ENCODE data around the gene SELENOV.

Gene SELENOV

DNA sequence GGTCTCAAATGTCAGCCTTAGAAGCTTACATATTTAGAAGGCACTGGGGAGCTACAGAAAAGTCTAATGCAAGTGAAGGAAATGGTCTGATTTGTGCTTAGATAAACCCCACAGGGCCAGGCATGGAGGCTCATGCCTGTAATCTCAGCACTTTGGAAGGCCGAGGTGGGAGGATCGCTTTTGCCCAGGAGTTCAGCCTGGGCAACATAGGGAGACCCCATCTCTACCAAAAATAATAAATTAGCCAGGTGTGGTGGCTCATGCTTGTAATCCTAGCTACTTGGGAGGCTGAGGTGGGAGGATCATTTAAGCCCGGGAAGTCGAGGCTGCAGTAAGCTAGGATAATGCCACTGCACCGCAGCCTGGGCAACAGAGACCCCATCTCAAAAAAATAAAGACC, 18.9 kb upstream of the SELENOV start:
- no peak for DNase-seq

DNA sequence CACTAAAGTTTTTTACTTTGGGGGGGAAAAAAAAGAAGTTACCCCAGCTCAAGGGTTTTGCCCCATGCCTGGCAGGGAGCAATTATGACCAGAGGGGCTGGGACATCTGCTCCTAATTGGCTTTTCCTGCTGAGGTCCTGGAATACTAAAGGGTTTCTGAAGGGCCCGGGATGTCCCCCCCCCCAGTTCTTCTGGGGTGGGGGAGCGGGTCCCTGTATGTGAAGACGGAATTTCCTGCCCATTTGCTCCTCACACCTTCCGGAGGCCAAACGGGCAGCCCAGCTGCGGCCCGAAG, 17.3 kb upstream of the SELENOV start:
- no peak for DNase-seq

DNA sequence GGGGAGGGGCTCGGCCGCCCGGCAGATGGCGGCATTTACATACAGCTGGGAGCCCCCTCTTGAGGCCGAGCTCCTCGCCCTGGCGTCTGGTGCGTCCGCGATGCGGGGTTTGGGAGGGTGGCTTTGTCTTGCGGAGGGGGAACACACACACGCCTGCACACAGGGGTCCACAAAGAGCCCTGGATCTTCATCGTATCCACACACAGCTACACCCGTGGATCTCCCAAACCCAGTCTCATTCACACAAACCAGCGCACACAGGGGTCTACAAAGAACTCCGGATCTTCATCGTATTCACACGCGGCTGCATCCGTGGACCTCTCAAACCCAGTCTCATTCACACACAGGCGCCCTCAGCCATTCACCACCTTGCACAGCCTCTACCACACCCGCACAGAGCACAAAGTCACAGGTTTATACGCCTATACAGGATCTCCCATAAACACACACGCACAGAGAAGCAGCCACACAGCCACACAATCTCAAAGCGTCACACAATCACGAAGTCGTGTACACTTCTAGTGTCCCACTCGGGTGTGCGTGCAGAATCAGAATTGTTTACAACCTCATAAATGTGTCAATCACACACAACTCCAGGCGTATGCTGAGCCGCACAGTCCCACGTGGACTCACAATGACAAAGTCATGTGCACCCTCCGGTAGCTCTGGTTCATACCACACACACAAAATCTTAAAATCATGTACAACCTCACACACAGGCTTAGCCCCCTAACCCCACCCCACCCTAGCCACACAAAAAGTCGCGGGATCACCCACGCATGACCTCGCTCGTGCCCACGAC, 16.7 kb upstream of the SELENOV start:
- peak; percentile 92 to 95 (median 93) for DNase-seq

DNA sequence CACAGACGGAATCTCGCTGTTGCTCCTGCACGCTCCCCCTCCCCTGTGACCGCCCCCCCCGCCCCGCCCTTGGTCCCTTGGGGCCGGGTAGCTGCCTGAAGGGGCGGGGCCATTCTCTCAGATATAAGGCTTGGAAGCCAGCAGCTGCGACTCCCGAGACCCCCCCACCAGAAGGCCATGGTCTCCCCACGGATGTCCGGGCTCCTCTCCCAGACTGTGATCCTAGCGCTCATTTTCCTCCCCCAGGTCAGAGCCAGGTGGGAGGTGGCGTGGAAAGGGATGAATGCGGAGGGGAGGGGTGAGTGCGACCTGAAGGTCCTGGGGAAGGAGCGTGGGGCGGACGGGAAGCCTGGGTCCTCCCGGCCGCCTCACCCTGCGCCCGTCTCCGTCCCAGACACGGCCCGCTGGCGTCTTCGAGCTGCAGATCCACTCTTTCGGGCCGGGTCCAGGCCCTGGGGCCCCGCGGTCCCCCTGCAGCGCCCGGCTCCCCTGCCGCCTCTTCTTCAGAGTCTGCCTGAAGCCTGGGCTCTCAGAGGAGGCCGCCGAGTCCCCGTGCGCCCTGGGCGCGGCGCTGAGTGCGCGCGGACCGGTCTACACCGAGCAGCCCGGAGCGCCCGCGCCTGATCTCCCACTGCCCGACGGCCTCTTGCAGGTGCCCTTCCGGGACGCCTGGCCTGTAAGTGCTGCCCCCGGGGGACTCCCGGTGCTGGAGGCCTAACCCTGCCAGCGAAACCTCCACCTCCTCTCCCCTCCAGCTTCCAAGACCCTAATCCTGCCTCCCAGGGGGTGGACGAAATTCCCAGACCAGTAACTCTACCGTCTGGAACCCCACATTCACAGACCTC, 15.9 kb upstream of the SELENOV start, which contains the start of gene DLL3:
Gene DLL3 (plus strand): TSS at position 150 of the 845 bp plus-strand sequence. CDS start 28 bp downstream, at position 178.
- DNase-seq = peak; percentile 84 to 90 (median 88)

DNA sequence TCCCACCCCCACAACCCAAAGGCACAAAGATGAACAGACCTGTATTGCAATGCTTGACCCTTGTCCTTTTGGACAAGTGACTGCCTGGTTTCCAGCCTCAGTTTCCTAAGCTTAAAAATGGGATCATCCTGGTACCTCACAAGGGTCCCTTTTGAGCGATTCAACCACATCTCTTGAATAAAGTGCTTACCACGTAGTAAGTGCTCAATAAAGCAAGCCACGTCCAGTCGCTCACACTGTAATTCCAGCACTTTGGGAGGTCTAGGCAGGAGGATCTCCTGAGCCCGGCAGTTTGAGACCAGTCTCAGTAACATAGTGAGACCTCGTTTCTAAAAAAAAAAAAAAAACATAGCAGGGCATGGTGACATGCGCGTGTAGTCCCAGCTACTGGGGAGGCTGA, 15.0 kb upstream of the SELENOV start:
- DNase-seq = no peak

DNA sequence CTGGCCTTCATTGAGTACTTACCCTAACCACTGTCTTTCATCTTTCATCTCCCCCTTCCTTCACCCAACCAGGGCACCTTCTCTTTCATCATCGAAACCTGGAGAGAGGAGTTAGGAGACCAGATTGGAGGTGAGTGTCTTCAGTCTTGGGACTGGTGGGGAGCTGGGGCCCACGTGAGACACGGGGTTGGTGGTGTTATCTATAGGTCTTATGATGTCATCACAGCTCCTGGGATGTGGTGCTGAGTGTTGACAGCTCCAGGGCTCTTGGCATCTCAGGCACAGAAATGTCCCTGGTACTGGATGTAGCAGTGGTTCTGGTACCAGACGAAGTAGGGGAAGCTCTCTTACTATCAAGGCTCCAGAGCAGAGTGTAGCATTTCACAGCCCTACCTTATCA, 14.4 kb upstream of the SELENOV start:
- DNase-seq = no peak

DNA sequence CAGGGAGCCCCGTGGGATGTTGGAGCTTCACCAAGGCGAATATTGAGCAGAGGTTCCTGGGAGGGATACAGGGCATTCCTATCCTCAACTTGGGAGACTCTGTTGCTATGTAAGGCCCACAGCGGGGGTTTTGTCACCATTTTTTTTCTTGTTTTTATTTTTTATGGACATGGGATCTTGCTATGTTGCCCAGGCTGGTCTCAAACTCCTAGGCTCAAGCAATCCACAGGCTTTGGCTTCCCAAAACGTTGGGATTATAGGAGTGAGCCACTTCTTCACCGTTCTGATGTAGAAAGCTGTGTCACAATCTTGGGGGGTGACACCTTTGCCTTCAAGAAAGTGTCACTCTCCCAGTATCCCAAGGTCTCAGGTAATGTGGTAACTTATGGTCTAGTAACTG, 13.6 kb upstream of the SELENOV start:
- no peak for DNase-seq

DNA sequence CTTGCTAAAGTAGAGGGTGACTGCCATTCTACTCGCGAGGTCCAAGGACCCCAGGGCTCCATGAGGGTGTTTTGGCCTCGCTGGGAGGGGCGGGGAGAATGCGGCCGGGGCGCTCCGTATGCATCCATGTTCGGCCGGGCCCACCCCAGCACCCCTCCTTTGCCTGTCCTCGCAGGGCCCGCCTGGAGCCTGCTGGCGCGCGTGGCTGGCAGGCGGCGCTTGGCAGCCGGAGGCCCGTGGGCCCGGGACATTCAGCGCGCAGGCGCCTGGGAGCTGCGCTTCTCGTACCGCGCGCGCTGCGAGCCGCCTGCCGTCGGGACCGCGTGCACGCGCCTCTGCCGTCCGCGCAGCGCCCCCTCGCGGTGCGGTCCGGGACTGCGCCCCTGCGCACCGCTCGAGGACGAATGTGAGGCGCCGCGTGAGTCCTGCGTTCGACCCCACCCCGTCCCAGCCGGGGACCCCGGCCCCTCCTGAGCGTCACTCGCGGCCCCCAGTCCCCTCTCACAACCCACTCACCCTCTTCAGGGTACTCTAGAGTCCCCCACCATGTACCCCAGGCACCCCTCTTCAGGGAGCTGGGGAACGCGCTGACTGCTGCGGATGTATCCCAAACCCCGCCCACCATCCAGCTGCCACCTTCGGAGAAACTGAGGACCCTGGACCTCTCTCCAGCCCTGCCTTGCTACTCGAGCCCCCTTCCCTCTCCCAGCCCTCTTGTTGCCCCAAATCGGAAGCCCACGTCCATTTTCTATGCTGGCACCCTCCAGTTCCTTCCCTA, 12.1 kb upstream of the SELENOV start:
- no peak for DNase-seq

DNA sequence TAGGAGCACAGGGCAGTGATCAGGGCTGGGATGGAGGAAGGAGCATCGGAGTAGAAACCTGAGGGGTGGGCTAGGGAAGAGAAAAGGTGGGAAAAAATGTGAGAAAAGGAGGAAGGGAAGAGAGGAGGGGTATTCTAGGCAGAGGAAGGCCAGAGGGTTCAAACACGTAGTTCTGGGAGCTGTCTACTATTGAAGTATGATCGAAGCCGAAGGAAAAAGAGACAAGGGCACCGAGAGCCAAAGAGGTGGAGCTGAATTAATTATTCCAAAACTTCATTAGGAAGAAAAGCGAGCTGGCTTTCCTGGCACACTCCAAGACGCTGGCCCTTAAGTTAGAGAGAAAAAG, 8.4 kb upstream of the SELENOV start:
- DNase-seq = no peak

DNA sequence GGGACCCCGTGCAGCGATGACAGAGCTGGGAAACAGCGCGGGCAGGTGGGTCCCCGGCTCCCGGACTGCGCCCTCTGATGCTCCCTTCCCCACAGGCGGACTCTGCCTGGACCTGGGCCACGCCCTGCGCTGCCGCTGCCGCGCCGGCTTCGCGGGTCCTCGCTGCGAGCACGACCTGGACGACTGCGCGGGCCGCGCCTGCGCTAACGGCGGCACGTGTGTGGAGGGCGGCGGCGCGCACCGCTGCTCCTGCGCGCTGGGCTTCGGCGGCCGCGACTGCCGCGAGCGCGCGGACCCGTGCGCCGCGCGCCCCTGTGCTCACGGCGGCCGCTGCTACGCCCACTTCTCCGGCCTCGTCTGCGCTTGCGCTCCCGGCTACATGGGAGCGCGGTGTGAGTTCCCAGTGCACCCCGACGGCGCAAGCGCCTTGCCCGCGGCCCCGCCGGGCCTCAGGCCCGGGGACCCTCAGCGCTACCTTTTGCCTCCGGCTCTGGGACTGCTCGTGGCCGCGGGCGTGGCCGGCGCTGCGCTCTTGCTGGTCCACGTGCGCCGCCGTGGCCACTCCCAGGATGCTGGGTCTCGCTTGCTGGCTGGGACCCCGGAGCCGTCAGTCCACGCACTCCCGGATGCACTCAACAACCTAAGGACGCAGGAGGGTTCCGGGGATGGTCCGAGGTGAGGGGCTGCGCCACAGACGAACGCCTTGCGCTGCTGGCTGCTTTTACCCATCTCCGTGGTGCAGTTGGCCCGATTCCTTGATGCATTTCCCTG, 7.8 kb upstream of the SELENOV start:
- peak; percentile 93 to 95 (median 93) for DNase-seq

DNA sequence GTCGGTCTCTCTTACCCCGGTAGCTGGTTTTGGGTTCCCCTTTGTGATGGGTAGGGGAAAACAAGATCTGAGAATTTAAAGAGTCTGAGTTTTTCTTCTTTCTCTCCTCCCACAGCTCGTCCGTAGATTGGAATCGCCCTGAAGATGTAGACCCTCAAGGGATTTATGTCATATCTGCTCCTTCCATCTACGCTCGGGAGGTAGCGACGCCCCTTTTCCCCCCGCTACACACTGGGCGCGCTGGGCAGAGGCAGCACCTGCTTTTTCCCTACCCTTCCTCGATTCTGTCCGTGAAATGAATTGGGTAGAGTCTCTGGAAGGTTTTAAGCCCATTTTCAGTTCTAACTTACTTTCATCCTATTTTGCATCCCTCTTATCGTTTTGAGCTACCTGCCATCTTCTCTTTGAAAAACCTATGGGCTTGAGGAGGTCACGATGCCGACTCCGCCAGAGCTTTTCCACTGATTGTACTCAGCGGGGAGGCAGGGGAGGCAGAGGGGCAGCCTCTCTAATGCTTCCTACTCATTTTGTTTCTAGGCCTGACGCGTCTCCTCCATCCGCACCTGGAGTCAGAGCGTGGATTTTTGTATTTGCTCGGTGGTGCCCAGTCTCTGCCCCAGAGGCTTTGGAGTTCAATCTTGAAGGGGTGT, 7.1 kb upstream of the SELENOV start:
- DNase-seq = peak; percentile 43 to 78 (median 67)

DNA sequence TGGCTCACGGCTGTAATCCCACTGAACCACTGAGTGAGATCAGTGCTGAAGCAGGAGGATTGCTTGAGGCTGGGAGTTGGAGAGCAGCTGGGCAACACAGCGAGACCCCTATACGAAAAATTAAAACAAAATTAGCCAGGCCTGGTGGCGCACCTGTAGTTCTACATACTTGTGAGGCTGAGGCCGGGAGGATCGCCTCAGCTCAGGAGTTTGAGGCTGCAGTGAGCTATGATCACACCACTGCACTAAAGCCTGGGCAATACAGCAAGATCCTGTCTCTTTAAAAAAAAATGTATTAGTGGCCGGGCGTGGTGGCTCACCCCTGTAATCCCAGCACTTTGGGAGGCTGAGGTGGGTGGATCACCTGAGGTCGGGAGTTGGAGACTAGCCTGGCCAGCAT, 6.3 kb upstream of the SELENOV start:
- DNase-seq = no peak

DNA sequence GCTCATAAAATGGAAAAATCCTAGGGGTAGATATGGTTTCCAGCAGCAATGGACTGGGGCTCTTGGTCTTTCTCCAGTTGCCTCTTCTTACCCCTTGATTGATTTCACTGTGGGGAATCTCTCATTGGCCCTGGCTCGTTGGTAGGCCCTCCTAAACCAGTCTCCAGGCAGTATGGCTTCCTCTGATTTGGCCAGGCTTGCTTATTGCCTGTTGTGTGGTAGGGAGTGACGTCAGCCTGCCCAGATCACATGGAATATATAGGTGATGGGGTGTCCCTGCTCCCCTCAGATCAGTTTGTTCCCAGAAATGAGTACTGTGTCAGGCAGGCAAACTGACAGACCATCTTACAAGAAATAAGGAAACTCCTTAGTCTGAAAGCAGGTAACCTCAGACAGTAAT, 5.7 kb upstream of the SELENOV start:
- DNase-seq = no peak

DNA sequence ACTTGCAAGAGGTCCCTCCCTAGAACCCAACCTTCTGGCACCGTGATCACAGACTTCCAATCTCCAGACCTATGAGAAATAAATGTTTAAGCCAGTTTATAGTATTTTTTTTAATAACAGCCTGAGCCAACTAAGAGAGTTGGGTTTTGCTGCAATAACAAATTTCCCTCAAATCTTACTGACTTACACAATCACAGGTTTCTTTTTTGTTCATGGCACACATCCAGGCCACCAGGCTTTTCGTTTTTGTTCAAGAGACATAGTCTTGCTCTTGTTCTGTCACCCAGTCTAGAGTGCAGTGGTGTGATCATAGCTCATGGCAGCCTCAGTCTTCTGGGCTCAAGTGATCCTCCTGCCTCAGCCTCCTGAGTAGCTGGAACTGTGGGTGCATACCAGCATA, 2.0 kb upstream of the SELENOV start:
- DNase-seq = no peak

DNA sequence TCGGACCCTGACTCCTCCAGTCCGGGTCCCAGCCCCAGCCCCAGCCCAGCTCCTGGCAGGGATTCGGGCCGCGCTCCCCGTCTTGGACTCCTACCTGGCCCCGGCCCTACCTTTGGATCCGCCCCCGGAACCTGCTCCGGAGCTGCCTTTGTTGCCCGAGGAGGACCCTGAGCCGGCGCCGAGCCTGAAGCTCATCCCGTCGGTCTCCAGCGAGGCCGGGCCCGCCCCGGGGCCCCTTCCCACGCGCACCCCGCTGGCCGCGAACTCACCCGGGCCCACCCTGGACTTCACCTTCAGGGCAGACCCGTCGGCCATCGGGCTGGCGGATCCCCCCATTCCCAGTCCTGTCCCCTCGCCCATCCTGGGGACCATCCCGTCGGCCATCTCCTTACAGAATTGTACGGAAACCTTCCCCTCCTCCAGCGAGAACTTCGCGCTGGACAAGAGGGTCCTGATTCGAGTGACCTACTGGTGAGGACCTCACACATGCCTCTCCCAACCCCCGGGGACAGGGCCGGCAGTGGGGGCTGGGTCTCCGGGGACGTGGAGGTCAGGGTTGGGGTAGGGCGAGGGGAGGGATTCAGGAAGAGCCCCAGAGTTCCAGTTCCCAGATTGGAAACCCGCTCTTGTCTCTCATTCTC, 732 bp downstream of the SELENOV start:
- no peak for DNase-seq

DNA sequence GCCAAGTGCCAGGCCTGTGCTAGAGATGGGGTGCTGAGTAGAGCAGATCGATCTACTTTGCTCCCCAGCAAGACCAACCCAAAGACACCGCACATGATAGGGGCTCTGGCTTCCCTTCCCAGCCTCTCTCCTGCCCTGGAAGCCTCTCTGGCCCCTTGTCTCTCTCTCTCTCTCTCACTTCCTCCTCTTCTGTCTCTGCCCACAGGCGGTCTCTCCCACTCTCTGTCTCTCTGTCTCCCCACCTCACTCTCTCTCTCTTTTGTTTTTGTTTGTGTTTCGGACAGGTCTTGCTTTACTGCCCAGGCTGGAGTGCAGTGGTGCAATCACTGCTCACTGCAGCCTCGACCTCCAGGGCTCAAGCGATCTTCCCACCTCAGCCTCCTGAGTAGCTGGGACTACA, 1.3 kb downstream of the SELENOV start:
- no peak for DNase-seq

DNA sequence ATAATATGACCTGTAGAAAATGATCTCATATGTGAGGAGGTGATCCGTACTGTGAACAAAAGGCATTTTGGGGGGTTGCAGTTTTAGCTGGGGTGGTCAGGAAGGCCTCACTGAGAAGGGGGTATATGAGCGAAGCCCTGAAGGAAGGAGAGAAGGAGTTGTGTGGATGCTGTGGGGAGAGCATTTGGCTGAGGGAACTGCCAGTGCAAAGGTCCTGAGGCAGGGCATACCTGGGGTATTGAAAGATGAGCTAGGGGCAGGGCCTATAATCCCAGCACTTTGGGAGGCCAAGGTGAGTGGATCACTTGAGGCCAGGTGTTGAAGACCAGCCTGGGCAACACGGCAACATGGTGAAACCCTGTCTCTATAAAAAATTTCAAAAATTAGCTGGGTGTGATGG, 2.5 kb downstream of the SELENOV start:
- DNase-seq = no peak

DNA sequence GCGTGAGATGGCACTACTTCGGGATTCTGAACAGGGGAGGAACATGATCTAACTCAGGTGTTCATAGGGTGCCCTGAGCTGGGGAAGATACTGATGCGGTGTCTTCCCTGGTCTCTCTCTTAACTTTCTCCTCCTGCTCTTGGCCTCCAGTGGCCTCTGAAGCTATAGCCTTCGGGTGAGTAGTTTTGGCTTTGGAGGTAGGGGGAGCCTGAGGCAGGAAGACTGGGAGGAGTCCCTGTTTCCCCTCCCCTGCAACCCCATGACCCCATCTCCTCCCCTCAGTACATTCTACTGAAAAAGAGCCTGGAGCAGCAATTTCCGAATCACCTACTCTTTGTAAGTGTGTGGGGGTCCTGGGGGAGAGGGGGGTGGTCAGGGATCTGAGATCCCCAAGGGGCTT, 3.5 kb downstream of the SELENOV start:
- DNase-seq = no peak

DNA sequence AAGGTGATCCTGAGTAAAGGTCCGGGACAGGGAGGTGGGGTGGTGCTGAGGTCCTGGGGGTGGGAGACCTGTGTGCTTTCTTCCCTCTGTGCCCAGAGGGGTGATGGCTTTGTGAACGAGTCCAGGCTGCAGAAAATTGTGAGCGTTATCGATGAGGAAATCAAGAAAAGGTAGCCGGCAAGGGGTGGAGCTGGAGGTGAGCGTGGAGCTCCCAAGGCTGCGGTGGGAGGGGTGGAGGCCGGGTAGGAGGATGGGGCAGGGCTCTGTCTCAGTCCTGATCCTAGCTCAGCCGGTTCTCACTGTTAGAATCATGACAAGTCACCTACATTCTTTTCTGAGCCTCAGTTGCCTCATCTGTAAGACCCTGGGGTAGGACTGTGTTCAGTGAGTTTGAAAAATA, 4.0 kb downstream of the SELENOV start:
- DNase-seq = no peak

DNA sequence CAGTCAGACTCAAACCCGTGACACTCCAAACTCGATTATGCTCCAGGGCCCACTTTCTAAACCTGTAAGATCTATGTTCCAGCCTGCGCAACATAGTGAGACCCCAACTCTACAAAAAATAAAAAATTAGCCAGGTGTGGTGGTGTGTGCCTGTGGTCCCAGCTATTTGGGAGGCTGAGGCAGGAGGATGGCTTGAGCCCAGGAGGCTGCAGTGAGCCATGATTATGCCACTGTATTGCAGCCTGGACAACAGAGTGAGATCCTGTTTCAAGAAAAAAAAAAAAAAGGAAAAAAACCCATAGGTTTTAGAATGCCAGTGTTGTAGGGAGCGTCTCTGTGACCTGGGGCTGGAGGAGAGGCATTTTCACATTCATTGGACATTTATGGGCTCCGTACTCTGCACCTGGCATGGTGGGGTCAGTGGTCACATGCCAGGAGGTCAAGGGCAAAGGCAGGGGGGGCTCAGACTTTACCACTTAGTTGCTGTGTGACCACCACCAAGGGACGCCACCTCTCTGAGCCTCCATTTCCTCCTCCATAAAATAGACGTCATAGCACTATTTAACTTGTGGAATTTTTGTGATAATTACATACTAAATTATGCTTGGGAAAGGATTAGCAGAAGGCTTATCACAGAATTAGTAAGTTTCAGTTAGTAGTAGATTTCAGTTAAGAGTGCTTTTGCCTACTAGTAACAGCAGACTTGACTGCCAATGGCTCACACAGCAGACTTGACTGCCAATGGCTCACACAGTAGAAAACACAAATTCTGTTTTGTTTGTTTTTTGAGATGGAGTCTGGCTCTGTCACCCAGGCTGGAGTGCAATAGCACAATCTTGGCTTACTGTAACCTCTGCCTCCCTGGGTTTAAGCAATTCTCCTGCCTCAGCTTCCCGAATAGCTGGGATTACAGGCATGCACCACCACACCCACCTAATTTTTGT, 5.9 kb downstream of the SELENOV start:
- no peak for DNase-seq

DNA sequence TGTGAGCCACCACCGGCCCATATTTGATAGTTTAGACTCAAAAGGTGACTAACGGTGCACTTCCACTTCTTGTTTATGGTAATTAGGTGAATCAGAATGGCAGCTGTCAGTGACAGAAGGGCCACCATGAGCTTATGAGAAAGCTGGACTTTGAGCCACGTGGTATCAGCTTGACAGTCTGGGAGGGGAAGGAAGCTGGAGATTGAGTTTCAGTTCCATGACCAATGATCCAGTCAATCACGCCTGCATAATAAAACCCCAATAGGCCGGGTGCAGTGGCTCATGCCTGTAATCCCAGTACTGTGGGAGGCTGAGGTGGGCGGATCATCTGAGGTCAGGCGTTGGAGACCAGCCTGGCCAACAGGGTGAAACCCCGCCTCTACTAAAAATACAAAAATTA, 9.6 kb downstream of the SELENOV start:
- no peak for DNase-seq

Measured in NCI-H1417 (cell line).